ENCODE data around the gene LYST. TPM values are rescaled to one million over a fixed set of nuclear protein-coding genes. Genes with fewer than 3 reads are reported as not detected.
"Not testable (repeated sequence)": the region's sequence is repeated elsewhere in the genome, so short reads cannot be mapped to it uniquely, and the experiment has no call there.

Gene LYST
- total RNA-seq, 1 donor from 2014 or later: 78.2 TPM

DNA sequence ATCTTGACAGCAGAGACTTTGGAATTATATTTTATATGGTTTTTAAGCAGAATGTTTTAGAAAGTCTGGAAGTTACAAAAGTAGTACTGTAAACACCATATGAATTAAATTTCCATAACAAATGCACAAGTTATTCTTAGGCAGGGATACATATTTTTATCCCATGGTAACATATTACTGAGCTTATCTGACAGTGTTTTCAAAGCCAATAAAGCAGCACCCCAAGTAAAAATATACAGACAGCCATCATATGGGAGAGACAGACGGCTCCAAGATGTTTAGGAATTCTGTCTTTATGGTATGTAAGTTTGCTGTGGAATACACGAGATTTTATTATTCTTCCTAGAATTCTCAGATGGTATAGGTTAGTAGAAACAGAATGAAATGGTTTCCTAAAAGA lies 205.1 kb downstream of the LYST start:
- DNase-seq (ENCODE audit: low spot score): no peak

GRCh38 chr1:235659186-235659771 lies 207.4 kb downstream of the LYST start:
- DNase-seq (ENCODE audit: low spot score): no peak

DNA sequence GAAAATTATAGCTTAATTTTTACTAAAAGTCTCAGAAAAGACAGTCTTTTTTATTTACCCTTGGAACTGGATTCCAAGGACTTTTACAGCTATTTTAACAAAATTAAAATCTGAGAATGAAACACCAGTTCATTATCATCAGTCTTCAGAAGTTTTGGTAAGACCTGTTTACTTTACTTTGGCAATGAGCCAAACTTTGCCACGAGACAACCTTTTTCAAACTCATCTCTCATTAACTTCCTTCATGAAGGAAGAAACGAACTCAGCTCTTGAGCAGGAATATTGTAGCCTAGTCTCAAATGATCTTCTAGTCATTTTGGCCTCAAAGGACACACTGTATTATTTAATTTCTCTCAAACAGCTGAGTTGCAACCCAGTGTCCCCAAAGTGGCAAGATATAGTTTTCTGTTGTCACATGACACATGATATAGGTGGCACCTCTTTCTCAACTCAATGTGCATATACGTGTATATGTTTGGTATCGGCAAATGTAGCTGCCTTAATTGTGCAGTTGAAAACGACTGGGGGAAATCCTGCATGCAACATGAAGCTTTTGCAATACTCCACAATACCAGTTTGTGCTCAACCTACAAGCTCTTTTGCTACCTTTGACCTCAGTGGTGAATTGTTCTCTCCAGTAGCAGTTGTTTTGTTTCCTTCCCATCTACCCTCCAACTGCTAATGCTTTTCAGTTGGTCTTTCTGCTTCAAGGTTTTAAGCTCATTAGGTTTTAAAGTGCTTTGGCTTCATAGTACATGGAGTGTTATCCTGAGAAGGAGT lies 208.8 kb downstream of the LYST start:
- no peak for DNase-seq (ENCODE audit: low spot score)

- no peak for DNase-seq (ENCODE audit: low spot score)
Measured at GRCh38 chr1:235657269-235657668, 209.4 kb downstream of the LYST start.

- DNase-seq (ENCODE audit: low spot score): no peak
Measured at GRCh38 chr1:235652364-235652763, 214.3 kb downstream of the LYST start.

GRCh38 chr1:235651170-235651806 lies 215.4 kb downstream of the LYST start:
- no peak for DNase-seq (ENCODE audit: low spot score)

GRCh38 chr1:235650341-235651169 lies 216.2 kb downstream of the LYST start:
- DNase-seq (ENCODE audit: low spot score): peak; percentile 9

DNA sequence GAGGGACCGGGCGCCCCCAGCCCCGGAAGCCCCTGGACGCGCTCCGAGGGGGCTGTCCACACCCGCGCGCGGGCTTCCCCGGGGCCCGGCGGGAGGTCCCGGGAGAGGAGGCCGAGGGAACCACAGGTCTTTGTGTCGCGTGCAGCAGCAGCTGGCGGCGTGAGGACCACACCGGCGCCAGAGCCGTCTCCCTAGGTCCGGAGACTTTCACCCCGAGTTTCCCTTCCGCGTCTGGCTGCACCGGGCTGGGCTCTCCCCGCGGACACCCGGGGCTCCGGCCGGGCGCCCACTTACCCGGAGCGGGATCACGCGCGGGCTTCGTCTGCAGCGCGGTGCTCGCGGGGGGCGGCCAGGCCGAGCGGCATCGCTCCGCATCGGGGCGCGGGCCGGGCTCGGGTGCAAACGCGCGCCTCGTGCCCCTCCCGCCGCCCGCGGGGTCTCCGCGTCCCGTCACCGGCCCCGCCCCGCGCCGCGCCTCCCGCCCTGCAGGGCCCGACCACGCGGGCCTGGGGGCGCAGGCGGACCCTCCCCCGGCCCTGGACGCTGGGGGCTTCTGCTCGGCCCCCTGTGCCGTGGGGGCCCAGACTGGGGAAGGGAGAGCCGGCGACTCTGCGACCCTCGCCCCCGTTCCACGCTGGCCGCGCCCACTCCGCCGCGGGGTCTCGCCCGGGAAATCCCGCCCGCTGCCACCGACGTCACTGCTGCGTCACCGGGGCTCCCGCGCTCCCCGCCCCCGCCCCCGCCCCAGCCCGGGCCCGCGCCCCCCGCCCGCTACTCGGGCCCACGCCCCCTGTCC lies 217.1 kb downstream of the LYST start, which contains the start of gene GNG4:
GNG4 (minus strand) TSS at position 417 of the 796 bp plus-strand sequence. CDS start 65,946 bp downstream, outside the sequence.
- peak; percentile 11 for DNase-seq (ENCODE audit: low spot score)

GRCh38 chr1:235648954-235649367 lies 217.7 kb downstream of the LYST start:
- DNase-seq (ENCODE audit: low spot score): peak; percentile 68

- peak; percentile 9 for DNase-seq (ENCODE audit: low spot score)
Measured at GRCh38 chr1:235648407-235648907, 218.2 kb downstream of the LYST start.

DNA sequence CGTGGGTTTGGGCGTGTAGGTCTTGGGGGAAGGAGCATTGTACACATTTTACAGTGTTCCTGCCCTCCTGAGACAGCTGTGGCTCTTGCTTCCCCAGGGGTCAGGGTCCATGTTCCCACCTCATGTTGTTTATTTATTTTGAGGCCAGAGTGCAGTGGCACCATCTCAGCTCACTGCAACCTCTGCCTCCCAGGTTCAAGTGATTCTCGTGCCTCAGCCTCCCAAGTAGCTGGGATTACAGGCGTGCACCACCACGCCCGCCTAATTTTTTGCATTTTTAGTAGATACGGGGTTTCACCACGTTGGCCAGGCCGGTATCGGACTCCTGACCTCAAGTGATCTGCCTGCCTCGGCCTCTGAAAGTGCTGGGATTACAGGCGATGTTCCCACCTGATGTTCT lies 219.2 kb downstream of the LYST start:
- not testable (repeated sequence) for DNase-seq (ENCODE audit: low spot score)

DNA sequence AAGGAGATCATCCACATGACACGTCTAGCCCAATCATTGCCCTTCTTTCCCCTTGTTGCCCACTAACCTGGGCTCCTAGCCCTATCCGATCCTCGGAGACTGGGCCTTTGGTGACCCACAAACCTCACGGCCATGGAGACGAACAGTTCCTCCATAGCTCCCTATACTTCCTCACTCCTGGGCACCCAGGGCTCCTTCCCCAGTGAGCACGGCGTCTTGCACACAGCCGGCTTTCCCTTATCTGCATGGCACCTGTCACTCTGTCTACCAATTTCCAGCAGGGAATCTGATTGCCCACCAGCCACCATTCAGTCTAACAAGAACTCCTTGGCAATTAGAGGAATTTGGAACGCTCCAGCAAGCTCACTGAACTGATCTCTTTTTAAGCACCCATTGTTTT lies 220.2 kb downstream of the LYST start:
- no peak for DNase-seq (ENCODE audit: low spot score)

GRCh38 chr1:235644693-235645305 lies 221.9 kb downstream of the LYST start:
- DNase-seq (ENCODE audit: low spot score): no peak

GRCh38 chr1:235643837-235644692 lies 222.6 kb downstream of the LYST start:
- DNase-seq (ENCODE audit: low spot score): no peak

DNA sequence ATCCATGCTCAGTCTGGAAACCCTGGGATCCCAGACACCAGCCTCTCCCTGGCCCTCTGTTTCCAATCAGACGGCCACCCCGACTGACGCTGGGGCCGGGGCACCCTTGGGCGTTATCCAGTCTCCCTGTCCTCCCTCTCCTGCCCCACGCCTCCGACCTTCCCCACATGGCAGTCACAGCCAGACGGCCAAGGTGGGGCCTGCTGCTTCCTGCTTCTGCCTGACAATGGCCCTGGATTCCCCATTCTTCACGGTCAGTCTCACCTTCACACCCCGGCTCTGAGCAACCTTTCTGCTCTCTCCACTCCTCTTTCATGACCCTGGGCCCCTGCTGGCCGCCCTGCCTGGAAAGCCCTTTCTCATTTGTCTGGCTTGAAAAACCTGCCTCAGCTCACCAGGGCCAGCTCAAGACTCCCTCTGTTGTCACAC lies 223.7 kb downstream of the LYST start:
- no peak for DNase-seq (ENCODE audit: low spot score)

DNA sequence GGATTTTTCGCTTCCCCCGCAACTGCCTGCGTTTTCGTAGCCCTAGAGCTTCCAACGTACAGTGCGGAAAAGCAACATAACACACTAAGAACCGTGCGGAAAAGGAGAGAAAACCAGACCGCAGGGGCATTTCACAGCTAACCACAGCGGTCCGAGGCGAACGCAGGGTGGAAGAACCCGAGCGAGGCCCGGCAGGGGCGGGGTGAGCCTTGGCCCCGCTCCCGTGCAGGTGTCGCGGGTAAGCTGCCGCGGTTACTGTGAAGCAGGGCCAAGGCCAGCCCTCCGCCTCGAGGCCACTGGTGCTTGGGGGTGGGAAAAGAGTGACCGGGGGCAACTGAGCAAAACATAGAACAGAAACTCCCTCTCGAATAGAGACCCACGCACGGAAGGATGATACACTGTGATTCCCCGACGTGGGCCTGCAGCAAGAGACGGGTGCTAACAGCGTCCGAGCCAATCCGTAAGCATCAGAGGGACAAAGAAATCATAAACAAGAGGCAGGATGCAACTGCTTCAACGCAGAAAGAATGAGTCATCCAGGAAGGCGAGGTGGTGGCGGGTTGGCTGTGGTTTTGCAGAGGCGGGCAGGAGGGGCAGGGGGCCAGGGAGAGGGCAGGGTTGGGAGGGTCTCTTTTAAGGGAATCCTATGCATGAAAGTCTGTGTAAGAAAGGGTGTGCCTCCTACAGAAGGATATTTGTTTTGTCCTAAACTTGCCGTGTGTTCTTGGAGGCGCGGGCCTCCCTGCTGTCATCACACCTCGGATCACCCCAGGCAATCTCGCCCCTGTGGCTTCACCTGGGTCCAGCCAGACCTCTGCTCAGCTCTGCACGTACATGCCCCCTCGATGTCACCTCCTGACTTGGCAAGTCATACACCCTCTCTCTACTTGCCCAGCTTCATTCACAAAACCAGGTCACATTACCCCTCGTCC lies 224.4 kb downstream of the LYST start:
- no peak for DNase-seq (ENCODE audit: low spot score)

GRCh38 chr1:235640580-235640979 lies 226.1 kb downstream of the LYST start:
- DNase-seq (ENCODE audit: low spot score): no peak

Measured in umbilical cord (tissue), 2 donors.